Uterus (tissue), 2 donors: ENCODE results near the gene DYRK2.

Experiments
- POLR2A ChIP-seq, 2 donors: fragments of 450-650 bp; IDR thresholded peaks; one replicate each; pipeline ENCODE4 v1.6.1; 2016; ENCODE audit warnings: antibody characterized with exemption in 2 of 2, mild to moderate bottlenecking in 1 of 2, moderate library complexity in 1 of 2
- TF ChIP-seq, protein P1 (sequence below), 4 experiments: fragments of 200-600 bp in 2 of 4; fragments of 450-650 bp in 2 of 4; sonication (generic) in 2 of 4; IDR thresholded peaks; one replicate each; pipeline ENCODE4 v1.5.1; 2016 to 2019; ENCODE audit warnings: antibody characterized with exemption in 4 of 4, mild to moderate bottlenecking in 2 of 4, moderate library complexity in 1 of 4

GRCh38 chr12:67645601-67646000, 2.9 kb upstream of the DYRK2 start:
- no peak for TF ChIP-seq POLR2A (IDR thresholded peaks at IDR 0.05)
- TF ChIP-seq, protein P1, sequence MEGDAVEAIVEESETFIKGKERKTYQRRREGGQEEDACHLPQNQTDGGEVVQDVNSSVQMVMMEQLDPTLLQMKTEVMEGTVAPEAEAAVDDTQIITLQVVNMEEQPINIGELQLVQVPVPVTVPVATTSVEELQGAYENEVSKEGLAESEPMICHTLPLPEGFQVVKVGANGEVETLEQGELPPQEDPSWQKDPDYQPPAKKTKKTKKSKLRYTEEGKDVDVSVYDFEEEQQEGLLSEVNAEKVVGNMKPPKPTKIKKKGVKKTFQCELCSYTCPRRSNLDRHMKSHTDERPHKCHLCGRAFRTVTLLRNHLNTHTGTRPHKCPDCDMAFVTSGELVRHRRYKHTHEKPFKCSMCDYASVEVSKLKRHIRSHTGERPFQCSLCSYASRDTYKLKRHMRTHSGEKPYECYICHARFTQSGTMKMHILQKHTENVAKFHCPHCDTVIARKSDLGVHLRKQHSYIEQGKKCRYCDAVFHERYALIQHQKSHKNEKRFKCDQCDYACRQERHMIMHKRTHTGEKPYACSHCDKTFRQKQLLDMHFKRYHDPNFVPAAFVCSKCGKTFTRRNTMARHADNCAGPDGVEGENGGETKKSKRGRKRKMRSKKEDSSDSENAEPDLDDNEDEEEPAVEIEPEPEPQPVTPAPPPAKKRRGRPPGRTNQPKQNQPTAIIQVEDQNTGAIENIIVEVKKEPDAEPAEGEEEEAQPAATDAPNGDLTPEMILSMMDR (IDR thresholded peaks at IDR 0.05): no peak
